H1 (cell line): ENCODE data around the gene NAV2. TPM values are rescaled to one million over a fixed set of nuclear protein-coding genes. Genes with fewer than 3 reads are reported as not detected.

Experiments
- CHD2 ChIP-seq: IDR thresholded peaks from 2 replicates; pipeline ENCODE4 v1.6.1; 2012; ENCODE audit warnings: low read length, improper control_type of control experiment
- CREB1 ChIP-seq: IDR thresholded peaks from 2 replicates; pipeline ENCODE4 v1.6.1; 2012; ENCODE audit warnings: inconsistent platforms
- KDM4A ChIP-seq: IDR thresholded peaks from one replicate; pipeline ENCODE4 v1.7.1; 2012; ENCODE audit warnings: low read depth, mild to moderate bottlenecking, moderate library complexity, low read length, inconsistent platforms; ENCODE audit not compliant: severe bottlenecking
- polyA plus RNA-seq, 7 experiments: library from polyadenylated mRNA; depleted of rRNA in 3 of 7; stranded (reverse) in 5 of 7; unstranded in 2 of 7; fragments of >200 nt in 5 of 7; fragments of 200-250 nt in 2 of 7; gene quantifications; 1 replicate in 5 of 7; 2 replicates in 1 of 7; 4 replicates in 1 of 7; pipeline versions ENCODE4 v1.2.1 to v1.2.3, GENCODE V29; 2011 to 2013; ENCODE audit warnings: missing spikeins in 2 of 7, mixed read lengths in 2 of 7
- total RNA-seq: library from RNA; stranded (reverse); fragmentation: NEBNext Ultra II Directional; extraction: Animal tissue kit (Norgen Biotek cat#: 25700); gene quantifications from 2 replicates; pipeline ENCODE4 v1.2.1, GENCODE V29; 2021

Gene NAV2
- total and polyA plus RNA-seq, 2 of the 8 experiments (the other 6 are each of a cell fraction or from before 2014, with no cell fraction given) = 35.6 to 73.6 TPM

- TF ChIP-seq KDM4A = peak; percentile 73
- TF ChIP-seq CREB1 = no peak
- peak; percentile 73 for TF ChIP-seq CHD2
Measured at GRCh38 chr11:20162824-20163782, 450.5 kb downstream of the NAV2 start (continued).
